HepG2 (cell line): ENCODE measurements around the gene CSNK2A1. TPM values are rescaled to one million over a fixed set of nuclear protein-coding genes. Genes with fewer than 3 reads are reported as not detected.

Experiments
- AKAP8 ChIP-seq: sonication (generic); formaldehyde crosslinking; IDR thresholded peaks from 2 replicates; pipeline ENCODE4 v1.5.1; 2020; ENCODE audit warnings: mild to moderate bottlenecking, missing genetic modification reagents
- DPF2 ChIP-seq: sonication (generic); formaldehyde crosslinking; IDR thresholded peaks from 2 replicates; pipeline ENCODE4 v1.4.0; 2020; ENCODE audit warnings: mild to moderate bottlenecking, low read depth, missing genetic modification reagents, borderline replicate concordance
- EED ChIP-seq: sonication (generic); formaldehyde crosslinking; IDR thresholded peaks from 2 replicates; pipeline ENCODE4 v1.5.0; 2020; ENCODE audit warnings: mild to moderate bottlenecking, missing genetic modification reagents
- GABPB1 ChIP-seq: IDR thresholded peaks from 2 replicates; pipeline ENCODE4 v1.6.1; 2016; ENCODE audit warnings: mild to moderate bottlenecking, missing genetic modification reagents, moderate library complexity, missing compliant biosample characterization
- HMG20B ChIP-seq: conservative IDR thresholded peaks from 2 replicates; pipeline ENCODE4 v1.6.1; 2016; ENCODE audit warnings: missing genetic modification reagents, missing compliant biosample characterization
- MYC ChIP-seq: sonication (generic); formaldehyde crosslinking; IDR thresholded peaks from 2 replicates; pipeline ENCODE4 v1.9.0; 2021; ENCODE audit warnings: missing genetic modification reagents, borderline replicate concordance
- NFRKB ChIP-seq: fragments of 450-650 bp; IDR thresholded peaks from 2 replicates; pipeline ENCODE4 v1.6.1; 2017
- SRF ChIP-seq: IDR thresholded peaks from 2 replicates; pipeline ENCODE4 v1.6.1; 2011; ENCODE audit warnings: mild to moderate bottlenecking, low read depth, low read length, moderate library complexity
- THYN1 ChIP-seq: sonication (generic); formaldehyde crosslinking; IDR thresholded peaks from 2 replicates; pipeline ENCODE4 v1.8.1; 2023; ENCODE audit warnings: low read depth, mild to moderate bottlenecking, moderate library complexity, missing genetic modification reagents, borderline replicate concordance
- TMF1 ChIP-seq: sonication (generic); formaldehyde crosslinking; IDR thresholded peaks from 2 replicates; pipeline ENCODE4 v1.8.1; 2022; ENCODE audit warnings: low read depth, missing genetic modification reagents
- ZNF12 ChIP-seq: sonication (generic); formaldehyde crosslinking; IDR thresholded peaks from 2 replicates; pipeline ENCODE4 v1.5.0; 2020; ENCODE audit warnings: missing genetic modification reagents
- ZNF232 ChIP-seq: sonication (generic); formaldehyde crosslinking; IDR thresholded peaks from 2 replicates; pipeline ENCODE4 v1.4.0; 2020; ENCODE audit warnings: missing genetic modification reagents, borderline replicate concordance
- ZNF235 ChIP-seq: sonication (generic); formaldehyde crosslinking; IDR thresholded peaks from 2 replicates; pipeline ENCODE4 v1.8.1; 2023; ENCODE audit warnings: mild to moderate bottlenecking, missing genetic modification reagents, borderline replicate concordance
- ZNF660 ChIP-seq: sonication (generic); formaldehyde crosslinking; IDR thresholded peaks from 2 replicates; pipeline ENCODE4 v1.5.1; 2020; ENCODE audit warnings: mild to moderate bottlenecking, low read depth, missing genetic modification reagents, borderline replicate concordance
- polyA plus RNA-seq, 8 experiments: library from polyadenylated mRNA; depleted of rRNA in 3 of 8; stranded (reverse) in 7 of 8; unstranded in 1 of 8; fragments of >200 nt; fragmentation: Illumina TruSeq in 4 of 8; extraction: Trizol in 4 of 8; gene quantifications; 2 replicates each; pipeline versions ENCODE4 v1.2.1 to v1.2.3, GENCODE V29; 2011 to 2016; ENCODE audit warnings: low read depth in 4 of 8, missing spikeins in 1 of 8, mixed read lengths in 1 of 8; ENCODE audit not compliant: insufficient read depth in 1 of 8
- total RNA-seq, 5 experiments: library from RNA; depleted of rRNA; stranded (reverse); fragments of >200 nt; fragmentation: Illumina TruSeq; extraction: Trizol; gene quantifications; 2 replicates each; pipeline ENCODE4 v1.2.3, GENCODE V29; 2016; ENCODE audit warnings: low read depth in 1 of 5
- TF ChIP-seq, protein P1 (sequence below): sonication (generic); formaldehyde crosslinking; IDR thresholded peaks from 2 replicates; pipeline ENCODE4 v1.5.0; 2020; ENCODE audit warnings: mild to moderate bottlenecking, missing genetic modification reagents, moderate library complexity
- TF ChIP-seq, protein P2 (sequence below): sonication (generic); formaldehyde crosslinking; IDR thresholded peaks from 2 replicates; pipeline ENCODE4 v1.4.0; 2020; ENCODE audit warnings: missing genetic modification reagents
- TF ChIP-seq, protein P3 (sequence below): fragments of 450-650 bp; IDR thresholded peaks from 2 replicates; pipeline ENCODE4 v1.6.1; 2017; ENCODE audit warnings: mild to moderate bottlenecking
- TF ChIP-seq, protein P4 (sequence below): IDR thresholded peaks from 2 replicates; pipeline ENCODE4 v1.6.1; 2016; ENCODE audit warnings: missing biosample characterization, missing genetic modification reagents, low read depth
- TF ChIP-seq, protein P5 (sequence below): sonication (generic); formaldehyde crosslinking; IDR thresholded peaks from 2 replicates; pipeline ENCODE4 v1.4.0; 2020; ENCODE audit warnings: missing genetic modification reagents

Gene CSNK2A1
- total and polyA plus RNA-seq, 2 of the 13 experiments (the other 11 are each of a cell fraction or from before 2014, with no cell fraction given), result 153 to 231 TPM

DNA sequence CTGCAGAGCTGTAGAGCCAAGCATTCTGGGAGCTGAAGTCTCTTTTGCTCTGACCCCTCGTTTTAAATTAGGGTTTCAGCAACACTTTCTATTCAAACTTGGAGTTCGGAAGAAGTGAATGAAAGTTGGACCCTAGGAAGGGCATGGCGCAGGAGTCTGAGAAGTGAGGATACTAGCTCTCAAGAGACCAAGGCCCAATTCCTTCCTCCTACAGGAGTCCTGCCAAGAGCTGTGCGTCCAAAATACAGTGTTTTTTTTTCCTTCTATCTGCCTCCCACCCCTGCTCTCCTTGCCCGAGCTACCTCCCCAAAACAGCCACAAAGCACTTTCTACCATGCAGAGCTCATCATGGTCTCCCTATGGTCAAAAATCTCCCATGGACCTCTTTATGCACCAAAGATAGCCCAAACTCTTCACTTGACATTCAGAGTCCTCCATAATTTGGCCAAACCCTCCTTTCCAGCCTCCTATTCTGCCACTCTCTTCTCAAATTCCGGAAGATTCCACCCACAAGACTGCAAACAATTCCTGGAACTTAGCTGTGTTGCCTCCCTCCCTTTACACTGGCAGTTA, 649 bp upstream of the CSNK2A1 start (continued):
- TF ChIP-seq, protein P1, sequence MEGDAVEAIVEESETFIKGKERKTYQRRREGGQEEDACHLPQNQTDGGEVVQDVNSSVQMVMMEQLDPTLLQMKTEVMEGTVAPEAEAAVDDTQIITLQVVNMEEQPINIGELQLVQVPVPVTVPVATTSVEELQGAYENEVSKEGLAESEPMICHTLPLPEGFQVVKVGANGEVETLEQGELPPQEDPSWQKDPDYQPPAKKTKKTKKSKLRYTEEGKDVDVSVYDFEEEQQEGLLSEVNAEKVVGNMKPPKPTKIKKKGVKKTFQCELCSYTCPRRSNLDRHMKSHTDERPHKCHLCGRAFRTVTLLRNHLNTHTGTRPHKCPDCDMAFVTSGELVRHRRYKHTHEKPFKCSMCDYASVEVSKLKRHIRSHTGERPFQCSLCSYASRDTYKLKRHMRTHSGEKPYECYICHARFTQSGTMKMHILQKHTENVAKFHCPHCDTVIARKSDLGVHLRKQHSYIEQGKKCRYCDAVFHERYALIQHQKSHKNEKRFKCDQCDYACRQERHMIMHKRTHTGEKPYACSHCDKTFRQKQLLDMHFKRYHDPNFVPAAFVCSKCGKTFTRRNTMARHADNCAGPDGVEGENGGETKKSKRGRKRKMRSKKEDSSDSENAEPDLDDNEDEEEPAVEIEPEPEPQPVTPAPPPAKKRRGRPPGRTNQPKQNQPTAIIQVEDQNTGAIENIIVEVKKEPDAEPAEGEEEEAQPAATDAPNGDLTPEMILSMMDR (CRISPR knock-in tag), result no peak
- TF ChIP-seq, protein P2, sequence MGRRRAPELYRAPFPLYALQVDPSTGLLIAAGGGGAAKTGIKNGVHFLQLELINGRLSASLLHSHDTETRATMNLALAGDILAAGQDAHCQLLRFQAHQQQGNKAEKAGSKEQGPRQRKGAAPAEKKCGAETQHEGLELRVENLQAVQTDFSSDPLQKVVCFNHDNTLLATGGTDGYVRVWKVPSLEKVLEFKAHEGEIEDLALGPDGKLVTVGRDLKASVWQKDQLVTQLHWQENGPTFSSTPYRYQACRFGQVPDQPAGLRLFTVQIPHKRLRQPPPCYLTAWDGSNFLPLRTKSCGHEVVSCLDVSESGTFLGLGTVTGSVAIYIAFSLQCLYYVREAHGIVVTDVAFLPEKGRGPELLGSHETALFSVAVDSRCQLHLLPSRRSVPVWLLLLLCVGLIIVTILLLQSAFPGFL (CRISPR knock-in tag), result 0 out of 2 replicates have a peak, but pooled peaks have one; percentile 2
- TF ChIP-seq ZNF232 (CRISPR knock-in tag), result no peak
- TF ChIP-seq, protein P3, sequence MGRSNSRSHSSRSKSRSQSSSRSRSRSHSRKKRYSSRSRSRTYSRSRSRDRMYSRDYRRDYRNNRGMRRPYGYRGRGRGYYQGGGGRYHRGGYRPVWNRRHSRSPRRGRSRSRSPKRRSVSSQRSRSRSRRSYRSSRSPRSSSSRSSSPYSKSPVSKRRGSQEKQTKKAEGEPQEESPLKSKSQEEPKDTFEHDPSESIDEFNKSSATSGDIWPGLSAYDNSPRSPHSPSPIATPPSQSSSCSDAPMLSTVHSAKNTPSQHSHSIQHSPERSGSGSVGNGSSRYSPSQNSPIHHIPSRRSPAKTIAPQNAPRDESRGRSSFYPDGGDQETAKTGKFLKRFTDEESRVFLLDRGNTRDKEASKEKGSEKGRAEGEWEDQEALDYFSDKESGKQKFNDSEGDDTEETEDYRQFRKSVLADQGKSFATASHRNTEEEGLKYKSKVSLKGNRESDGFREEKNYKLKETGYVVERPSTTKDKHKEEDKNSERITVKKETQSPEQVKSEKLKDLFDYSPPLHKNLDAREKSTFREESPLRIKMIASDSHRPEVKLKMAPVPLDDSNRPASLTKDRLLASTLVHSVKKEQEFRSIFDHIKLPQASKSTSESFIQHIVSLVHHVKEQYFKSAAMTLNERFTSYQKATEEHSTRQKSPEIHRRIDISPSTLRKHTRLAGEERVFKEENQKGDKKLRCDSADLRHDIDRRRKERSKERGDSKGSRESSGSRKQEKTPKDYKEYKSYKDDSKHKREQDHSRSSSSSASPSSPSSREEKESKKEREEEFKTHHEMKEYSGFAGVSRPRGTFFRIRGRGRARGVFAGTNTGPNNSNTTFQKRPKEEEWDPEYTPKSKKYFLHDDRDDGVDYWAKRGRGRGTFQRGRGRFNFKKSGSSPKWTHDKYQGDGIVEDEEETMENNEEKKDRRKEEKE, result no peak
- TF ChIP-seq GABPB1 (CRISPR knock-in tag), result no peak
- TF ChIP-seq HMG20B (CRISPR knock-in tag), result no peak
- TF ChIP-seq ZNF660 (CRISPR knock-in tag), result no peak
- no peak for TF ChIP-seq TMF1 (CRISPR knock-in tag)
- TF ChIP-seq DPF2, result no peak
- TF ChIP-seq AKAP8 (CRISPR knock-in tag), result 0 out of 2 replicates have a peak, but pooled peaks have one; percentile 5
- TF ChIP-seq SRF, result no peak
- TF ChIP-seq, protein P4, sequence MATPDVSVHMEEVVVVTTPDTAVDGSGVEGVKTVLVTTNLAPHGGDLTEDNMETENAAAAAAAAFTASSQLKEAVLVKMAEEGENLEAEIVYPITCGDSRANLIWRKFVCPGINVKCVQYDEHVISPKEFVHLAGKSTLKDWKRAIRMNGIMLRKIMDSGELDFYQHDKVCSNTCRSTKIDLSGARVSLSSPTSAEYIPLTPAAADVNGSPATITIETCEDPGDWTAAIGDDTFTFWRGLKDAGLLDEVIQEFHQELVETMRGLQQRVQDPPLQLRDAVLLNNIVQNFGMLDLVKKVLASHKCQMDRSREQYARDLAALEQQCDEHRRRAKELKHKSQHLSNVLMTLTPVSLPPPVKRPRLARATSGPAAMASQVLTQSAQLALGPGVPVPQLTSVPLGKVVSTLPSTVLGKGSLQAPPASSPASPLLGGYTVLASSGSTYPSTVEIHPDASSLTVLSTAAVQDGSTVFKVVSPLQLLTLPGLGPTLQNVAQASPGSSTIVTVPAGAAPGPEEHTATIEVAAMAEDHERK (CRISPR knock-in tag), result no peak
- no peak for TF ChIP-seq ZNF12 (CRISPR knock-in tag)
- TF ChIP-seq ZNF235 (CRISPR knock-in tag), result 0 out of 2 replicates have a peak, but pooled peaks have one; percentile 24
- TF ChIP-seq NFRKB, result no peak
- TF ChIP-seq, protein P5, sequence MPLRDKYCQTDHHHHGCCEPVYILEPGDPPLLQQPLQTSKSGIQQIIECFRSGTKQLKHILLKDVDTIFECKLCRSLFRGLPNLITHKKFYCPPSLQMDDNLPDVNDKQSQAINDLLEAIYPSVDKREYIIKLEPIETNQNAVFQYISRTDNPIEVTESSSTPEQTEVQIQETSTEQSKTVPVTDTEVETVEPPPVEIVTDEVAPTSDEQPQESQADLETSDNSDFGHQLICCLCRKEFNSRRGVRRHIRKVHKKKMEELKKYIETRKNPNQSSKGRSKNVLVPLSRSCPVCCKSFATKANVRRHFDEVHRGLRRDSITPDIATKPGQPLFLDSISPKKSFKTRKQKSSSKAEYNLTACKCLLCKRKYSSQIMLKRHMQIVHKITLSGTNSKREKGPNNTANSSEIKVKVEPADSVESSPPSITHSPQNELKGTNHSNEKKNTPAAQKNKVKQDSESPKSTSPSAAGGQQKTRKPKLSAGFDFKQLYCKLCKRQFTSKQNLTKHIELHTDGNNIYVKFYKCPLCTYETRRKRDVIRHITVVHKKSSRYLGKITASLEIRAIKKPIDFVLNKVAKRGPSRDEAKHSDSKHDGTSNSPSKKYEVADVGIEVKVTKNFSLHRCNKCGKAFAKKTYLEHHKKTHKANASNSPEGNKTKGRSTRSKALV (CRISPR knock-in tag), result no peak
- TF ChIP-seq EED (CRISPR knock-in tag), result no peak
- no peak; the same call in 1 of the 2 replicates for TF ChIP-seq MYC
- TF ChIP-seq THYN1 (CRISPR knock-in tag), result no peak
